ENCODE data around the gene COLEC12.

Gene COLEC12

GRCh38 chr18:476251-476664 lies 24.2 kb downstream of the COLEC12 start:
- peaks cover 2% of the 10 kb centered on the region for H3K27me3 Mint-ChIP-seq (ENCODE audit: low read depth)
- peak overlapping the region; percentile 88 to 97 (median 97) for H3K27ac Mint-ChIP-seq
- peaks cover 62% of the 10 kb centered on the region for H3K4me1 Mint-ChIP-seq
- H3K9me3 Mint-ChIP-seq: no peaks in the 10 kb centered on the region
- TF ChIP-seq, protein P1, sequence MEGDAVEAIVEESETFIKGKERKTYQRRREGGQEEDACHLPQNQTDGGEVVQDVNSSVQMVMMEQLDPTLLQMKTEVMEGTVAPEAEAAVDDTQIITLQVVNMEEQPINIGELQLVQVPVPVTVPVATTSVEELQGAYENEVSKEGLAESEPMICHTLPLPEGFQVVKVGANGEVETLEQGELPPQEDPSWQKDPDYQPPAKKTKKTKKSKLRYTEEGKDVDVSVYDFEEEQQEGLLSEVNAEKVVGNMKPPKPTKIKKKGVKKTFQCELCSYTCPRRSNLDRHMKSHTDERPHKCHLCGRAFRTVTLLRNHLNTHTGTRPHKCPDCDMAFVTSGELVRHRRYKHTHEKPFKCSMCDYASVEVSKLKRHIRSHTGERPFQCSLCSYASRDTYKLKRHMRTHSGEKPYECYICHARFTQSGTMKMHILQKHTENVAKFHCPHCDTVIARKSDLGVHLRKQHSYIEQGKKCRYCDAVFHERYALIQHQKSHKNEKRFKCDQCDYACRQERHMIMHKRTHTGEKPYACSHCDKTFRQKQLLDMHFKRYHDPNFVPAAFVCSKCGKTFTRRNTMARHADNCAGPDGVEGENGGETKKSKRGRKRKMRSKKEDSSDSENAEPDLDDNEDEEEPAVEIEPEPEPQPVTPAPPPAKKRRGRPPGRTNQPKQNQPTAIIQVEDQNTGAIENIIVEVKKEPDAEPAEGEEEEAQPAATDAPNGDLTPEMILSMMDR (IDR thresholded peaks at IDR 0.05; ENCODE audit: unreplicated experiment in 3 of 3): no peak
- H3K4me3 Mint-ChIP-seq: peak overlapping the region in 2 of 3 experiments; percentile 1 to 63
- H3K36me3 Mint-ChIP-seq (ENCODE audit: low read depth): peaks cover 6% of the 10 kb centered on the region

- H3K36me3 Mint-ChIP-seq (ENCODE audit: low read depth): peaks cover 6% of the 10 kb centered on the region
- TF ChIP-seq, protein P1 (IDR thresholded peaks at IDR 0.05; ENCODE audit: unreplicated experiment in 3 of 3): no peak
- peaks cover 62% of the 10 kb centered on the region for H3K4me1 Mint-ChIP-seq
- no peaks in the 10 kb centered on the region for H3K9me3 Mint-ChIP-seq
- H3K27ac Mint-ChIP-seq: peak overlapping the region; percentile 88 to 97 (median 97)
- no peaks in the 10 kb centered on the region for H3K27me3 Mint-ChIP-seq (ENCODE audit: low read depth)
- peak overlapping the region in 2 of 3 experiments; percentile 33 to 63 for H3K4me3 Mint-ChIP-seq
Observed at GRCh38 chr18:475202-476031, 25.1 kb downstream of the COLEC12 start.

DNA sequence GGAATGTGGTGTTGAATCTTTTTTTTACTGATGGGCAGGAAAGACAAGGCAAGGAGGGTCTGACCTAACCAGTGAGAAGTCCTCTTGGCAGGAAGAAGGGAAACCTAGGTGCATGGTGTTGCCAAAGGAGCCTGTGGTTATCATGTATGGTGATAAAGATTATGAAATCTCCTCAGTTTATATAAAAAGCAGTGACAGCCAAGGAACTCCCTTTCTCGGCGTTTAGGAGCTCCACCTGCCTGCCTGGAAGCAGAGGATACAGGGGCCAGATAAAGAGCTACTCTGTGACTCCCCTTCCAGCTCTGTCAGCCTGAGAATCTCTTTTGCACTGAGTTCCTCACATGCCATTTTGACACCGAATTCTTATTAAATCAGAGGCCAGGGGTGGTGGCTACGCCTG lies 26.1 kb downstream of the COLEC12 start:
- H3K27ac Mint-ChIP-seq: peak overlapping the region in 2 of 3 experiments; percentile 87 to 97
- H3K27me3 Mint-ChIP-seq (ENCODE audit: low read depth): no peaks in the 10 kb centered on the region
- no peaks in the 10 kb centered on the region for H3K9me3 Mint-ChIP-seq
- H3K4me1 Mint-ChIP-seq: peaks cover 57% of the 10 kb centered on the region
- TF ChIP-seq, protein P1 (IDR thresholded peaks at IDR 0.05; ENCODE audit: unreplicated experiment in 3 of 3): no peak
- no peak overlapping the region for H3K4me3 Mint-ChIP-seq
- peaks cover 6% of the 10 kb centered on the region for H3K36me3 Mint-ChIP-seq (ENCODE audit: low read depth)

GRCh38 chr18:473802-474201 lies 26.7 kb downstream of the COLEC12 start:
- peaks cover 3% of the 10 kb centered on the region for H3K36me3 Mint-ChIP-seq (ENCODE audit: low read depth)
- no peaks in the 10 kb centered on the region for H3K27me3 Mint-ChIP-seq (ENCODE audit: low read depth)
- no peaks in the 10 kb centered on the region for H3K9me3 Mint-ChIP-seq
- TF ChIP-seq, protein P1 (IDR thresholded peaks at IDR 0.05; ENCODE audit: unreplicated experiment in 3 of 3): no peak
- H3K27ac Mint-ChIP-seq: peak overlapping the region; percentile 30 to 97 (median 87)
- H3K4me1 Mint-ChIP-seq: peaks cover 57% of the 10 kb centered on the region
- H3K4me3 Mint-ChIP-seq: peak overlapping the region in 1 of 3 experiments; percentile 13

- peak overlapping the region in 1 of 3 experiments; percentile 26 for H3K27ac Mint-ChIP-seq
- no peaks in the 10 kb centered on the region for H3K36me3 Mint-ChIP-seq (ENCODE audit: low read depth)
- H3K9me3 Mint-ChIP-seq: no peaks in the 10 kb centered on the region
- H3K4me1 Mint-ChIP-seq: peaks cover 61% of the 10 kb centered on the region
- no peak overlapping the region for H3K4me3 Mint-ChIP-seq
- TF ChIP-seq, protein P1 (IDR thresholded peaks at IDR 0.05; ENCODE audit: unreplicated experiment in 3 of 3): no peak
- H3K27me3 Mint-ChIP-seq (ENCODE audit: low read depth): no peaks in the 10 kb centered on the region
Observed at GRCh38 chr18:471716-472115, 28.8 kb downstream of the COLEC12 start.

Measured in nephron (organoid).